SJSA1 (cell line): ENCODE data around the gene TRIM17. TPM values are rescaled to one million over a fixed set of nuclear protein-coding genes. Genes with fewer than 3 reads are reported as not detected.

ENCODE experiments used
- DNase-seq, 2 experiments: peaks; one replicate each; pipeline ENCODE4 v3.0.0-alpha.2; 2015 to 2020; ENCODE audit warnings: low spot score in 2 of 2, low read depth in 1 of 2
- H3K27ac ChIP-seq: fragments of 250-450 bp; sonication (Bioruptor Pico); 2 replicates; pipeline ENCODE4 v1.5.1; 2020; ENCODE audit warnings: mild to moderate bottlenecking, moderate library complexity
- H3K27me3 ChIP-seq: fragments of 250-450 bp; sonication (Bioruptor Pico); replicated peaks from 2 replicates; pipeline ENCODE4 v1.5.1; 2020; ENCODE audit warnings: mild to moderate bottlenecking, moderate library complexity
- H3K36me3 ChIP-seq: fragments of 250-450 bp; sonication (Bioruptor Pico); 2 replicates; pipeline ENCODE4 v1.5.1; 2020; ENCODE audit warnings: mild to moderate bottlenecking
- H3K4me1 ChIP-seq: fragments of 250-450 bp; sonication (Bioruptor Pico); replicated peaks from 2 replicates; pipeline ENCODE4 v1.6.1; 2021; ENCODE audit warnings: mild to moderate bottlenecking
- H3K4me3 ChIP-seq: fragments of 250-450 bp; sonication (Bioruptor Pico); 2 replicates; pipeline ENCODE4 v1.5.1; 2020; ENCODE audit warnings: mild to moderate bottlenecking
- H3K9me3 ChIP-seq: fragments of 250-450 bp; sonication (Bioruptor Pico); replicated peaks from 2 replicates; pipeline ENCODE4 v1.5.1; 2020; ENCODE audit warnings: mild to moderate bottlenecking
- total RNA-seq: library from RNA; depleted of rRNA; stranded (reverse); fragments of >200 nt; shearing (Covaris generic); gene quantifications from 2 replicates; pipeline ENCODE4 v1.2.3, GENCODE V29; 2014

TRIM17 gene
- total RNA-seq, 1 experiment from 2014 or later, result not detected

- no peak overlapping the region; the same call in 1 of the 2 replicates for H3K4me3 ChIP-seq
- no peaks in the 10 kb centered on the region for H3K27me3 ChIP-seq
These were observed 8.4 kb downstream of the TRIM17 start for GRCh38 chr1:228408041-228408868.

DNA sequence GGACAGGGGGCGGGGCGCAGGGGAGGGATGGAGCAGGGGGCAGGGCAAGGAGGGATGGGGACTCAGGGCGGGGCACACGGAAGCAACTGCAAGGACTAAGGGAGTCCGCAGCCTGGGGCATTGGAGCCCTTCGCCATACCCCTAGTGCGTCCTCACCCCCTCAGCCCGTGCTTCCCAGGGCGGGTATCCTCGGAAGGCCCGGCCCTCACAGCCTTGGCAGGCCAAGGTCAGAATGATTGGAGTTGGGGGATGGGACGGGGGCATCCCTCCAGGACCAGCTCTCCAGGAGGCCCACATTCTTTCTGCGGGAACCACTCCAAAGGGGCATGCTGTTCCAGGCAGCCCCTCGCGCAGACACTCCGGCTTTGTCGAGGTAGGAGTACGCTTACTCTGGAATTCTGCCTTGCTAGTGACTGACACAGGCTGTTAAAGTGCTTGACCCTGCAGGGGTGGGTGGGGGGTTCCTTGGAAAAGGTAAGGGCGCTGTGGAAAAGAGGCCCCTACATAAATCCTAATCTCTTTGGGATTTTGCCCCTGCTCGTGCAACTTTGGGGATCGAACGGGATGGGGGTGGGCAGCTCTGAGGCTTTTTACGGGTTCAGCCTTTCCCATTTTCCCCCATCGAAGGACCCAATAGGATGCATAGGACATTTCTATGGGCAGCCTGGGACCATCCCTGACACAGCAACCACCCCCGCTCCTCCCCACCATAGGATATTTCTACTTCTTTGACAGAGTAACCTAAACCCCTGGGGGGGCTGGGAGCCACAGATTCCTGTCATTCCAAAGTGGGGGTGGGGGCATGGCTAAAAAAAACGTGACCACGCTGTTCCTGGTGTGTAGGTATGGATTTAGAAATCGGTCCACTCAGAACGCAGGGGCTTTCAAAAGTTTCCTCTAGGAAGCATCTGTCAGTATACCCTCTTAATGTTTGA, 9.3 kb downstream of the TRIM17 start:
- peak overlapping the region; percentile 30; the same call in 1 of the 2 replicates for H3K27ac ChIP-seq

More at GRCh38 chr1:228408041-228408868, 8.4 kb downstream of the TRIM17 start:
- peaks cover 18% of the 10 kb centered on the region for H3K36me3 ChIP-seq
- H3K4me1 ChIP-seq, result peaks cover 15% of the 10 kb centered on the region
- H3K27ac ChIP-seq, result no peak overlapping the region
- DNase-seq, result no peak
- H3K9me3 ChIP-seq, result peaks cover 5% of the 10 kb centered on the region; the same call in 1 of the 2 replicates

GRCh38 chr1:228405979-228406228, 10.8 kb downstream of the TRIM17 start:
- no peak for DNase-seq
- H3K27me3 ChIP-seq, result no peaks in the 10 kb centered on the region
- H3K27ac ChIP-seq, result no peak overlapping the region
- H3K4me1 ChIP-seq, result peaks cover 15% of the 10 kb centered on the region
- peaks cover 34% of the 10 kb centered on the region for H3K36me3 ChIP-seq
- peaks cover 5% of the 10 kb centered on the region; the same call in 1 of the 2 replicates for H3K9me3 ChIP-seq
- peak overlapping the region; percentile 99 for H3K4me3 ChIP-seq

More for the DNA sequence above, 9.3 kb downstream of the TRIM17 start:
- peak in 1 of 2 experiments; percentile 57 for DNase-seq
- Histone ChIP-seq H3K4me3 (peak overlapping the region; percentile 99), H3K9me3 (peaks cover 5% of the 10 kb centered on the region; the same call in 1 of the 2 replicates), H3K27me3 (no peaks in the 10 kb centered on the region), H3K4me1 (peaks cover 15% of the 10 kb centered on the region), H3K36me3 (peaks cover 27% of the 10 kb centered on the region)

DNA sequence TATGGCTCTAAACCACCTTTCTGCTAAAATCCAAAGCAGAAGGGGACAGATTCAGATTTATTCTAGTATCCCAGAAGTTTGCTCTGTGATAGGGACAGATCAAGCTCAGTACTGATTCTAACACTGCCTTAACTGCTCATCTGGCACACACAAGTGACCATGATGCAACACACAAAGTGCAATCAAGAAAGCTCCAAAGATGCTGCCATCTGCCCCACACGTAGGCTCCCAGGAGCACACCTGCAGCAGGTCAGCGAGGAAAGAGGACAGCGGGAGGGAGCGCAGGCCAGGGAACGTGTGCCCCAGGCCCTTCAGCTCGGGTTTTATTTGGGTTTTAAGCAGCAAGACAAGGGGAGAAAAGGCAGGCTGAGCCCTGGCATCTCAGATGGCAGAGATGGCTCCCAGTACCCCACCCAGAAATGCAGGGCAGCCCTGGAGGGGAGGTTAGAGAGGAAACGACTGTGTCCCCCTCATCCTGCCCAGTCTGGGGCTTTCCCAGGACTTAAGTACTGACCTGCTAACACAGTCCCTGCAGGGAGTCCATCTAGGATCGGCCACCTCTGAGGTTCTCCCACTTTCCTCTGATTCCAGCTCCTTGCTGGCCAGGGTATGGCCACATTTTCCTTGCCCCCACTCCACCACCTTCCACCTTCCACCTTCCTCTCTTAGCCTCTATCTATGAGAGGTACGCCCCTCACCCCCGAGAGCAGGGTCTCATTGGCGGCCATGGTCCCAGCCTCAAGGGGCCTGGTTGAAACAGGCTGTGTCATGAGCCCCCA, 11.3 kb downstream of the TRIM17 start:
- Histone ChIP-seq H3K9me3 (peaks cover 5% of the 10 kb centered on the region; the same call in 1 of the 2 replicates), H3K27me3 (no peaks in the 10 kb centered on the region), H3K4me3 (peak overlapping the region; percentile 99), H3K27ac (no peak overlapping the region), H3K4me1 (peaks cover 15% of the 10 kb centered on the region), H3K36me3 (peaks cover 39% of the 10 kb centered on the region)
- no peak for DNase-seq

- Histone ChIP-seq H3K36me3 (peaks cover 44% of the 10 kb centered on the region), H3K4me1 (peaks cover 15% of the 10 kb centered on the region), H3K4me3 (no peak overlapping the region), H3K27ac (no peak overlapping the region), H3K27me3 (no peaks in the 10 kb centered on the region), H3K9me3 (peaks cover 5% of the 10 kb centered on the region; the same call in 1 of the 2 replicates)
- no peak for DNase-seq
These were observed 12.4 kb downstream of the TRIM17 start for GRCh38 chr1:228404107-228404720.

DNA sequence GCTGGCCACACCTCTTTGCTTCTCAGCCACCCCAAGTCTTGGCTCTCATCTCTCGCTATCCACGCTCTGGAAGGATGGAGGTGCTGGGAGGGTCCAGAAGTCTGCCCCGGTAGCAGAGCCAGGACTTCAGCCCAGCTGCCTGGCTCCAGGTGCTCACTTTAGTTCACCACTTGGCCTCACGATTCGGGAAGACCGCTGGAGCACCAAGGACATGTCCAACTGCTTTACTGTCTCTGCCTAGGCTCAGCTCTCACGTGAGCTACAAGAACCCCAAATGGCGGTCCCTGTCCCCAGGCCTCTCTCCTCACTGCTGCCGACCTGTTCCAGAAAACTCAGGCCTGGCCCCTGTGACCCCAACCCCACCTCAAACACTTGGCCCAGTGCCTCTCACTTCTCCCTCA, 13.4 kb downstream of the TRIM17 start:
- Histone ChIP-seq H3K4me1 (peaks cover 15% of the 10 kb centered on the region), H3K27me3 (no peaks in the 10 kb centered on the region), H3K27ac (no peak overlapping the region), H3K9me3 (peaks cover 5% of the 10 kb centered on the region; the same call in 1 of the 2 replicates), H3K36me3 (peaks cover 50% of the 10 kb centered on the region), H3K4me3 (no peak overlapping the region)
- DNase-seq, result no peak

DNA sequence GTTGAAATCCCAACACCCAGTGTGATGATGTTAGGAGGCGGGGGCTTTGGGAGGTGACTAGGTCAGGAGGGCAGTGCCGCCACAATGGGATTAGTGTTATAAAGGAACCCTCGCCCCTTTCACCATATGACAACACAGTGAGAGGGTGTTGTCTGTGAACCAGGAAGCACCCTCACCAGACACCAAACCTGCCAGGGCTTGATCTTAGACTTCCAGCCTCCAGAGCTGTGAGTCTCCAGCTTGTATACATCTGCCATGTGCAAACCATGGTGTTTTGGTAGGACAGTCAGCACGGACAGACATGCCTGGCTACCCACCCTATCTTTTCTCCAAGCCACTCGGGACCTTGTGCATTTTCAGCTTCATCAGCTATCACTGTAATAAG, 14.0 kb downstream of the TRIM17 start:
- no peak for DNase-seq
- H3K9me3 ChIP-seq, result peaks cover 5% of the 10 kb centered on the region; the same call in 1 of the 2 replicates
- H3K4me1 ChIP-seq, result peaks cover 14% of the 10 kb centered on the region
- H3K27ac ChIP-seq, result no peak overlapping the region
- peaks cover 55% of the 10 kb centered on the region for H3K36me3 ChIP-seq
- H3K4me3 ChIP-seq, result no peak overlapping the region
- H3K27me3 ChIP-seq, result no peaks in the 10 kb centered on the region

DNA sequence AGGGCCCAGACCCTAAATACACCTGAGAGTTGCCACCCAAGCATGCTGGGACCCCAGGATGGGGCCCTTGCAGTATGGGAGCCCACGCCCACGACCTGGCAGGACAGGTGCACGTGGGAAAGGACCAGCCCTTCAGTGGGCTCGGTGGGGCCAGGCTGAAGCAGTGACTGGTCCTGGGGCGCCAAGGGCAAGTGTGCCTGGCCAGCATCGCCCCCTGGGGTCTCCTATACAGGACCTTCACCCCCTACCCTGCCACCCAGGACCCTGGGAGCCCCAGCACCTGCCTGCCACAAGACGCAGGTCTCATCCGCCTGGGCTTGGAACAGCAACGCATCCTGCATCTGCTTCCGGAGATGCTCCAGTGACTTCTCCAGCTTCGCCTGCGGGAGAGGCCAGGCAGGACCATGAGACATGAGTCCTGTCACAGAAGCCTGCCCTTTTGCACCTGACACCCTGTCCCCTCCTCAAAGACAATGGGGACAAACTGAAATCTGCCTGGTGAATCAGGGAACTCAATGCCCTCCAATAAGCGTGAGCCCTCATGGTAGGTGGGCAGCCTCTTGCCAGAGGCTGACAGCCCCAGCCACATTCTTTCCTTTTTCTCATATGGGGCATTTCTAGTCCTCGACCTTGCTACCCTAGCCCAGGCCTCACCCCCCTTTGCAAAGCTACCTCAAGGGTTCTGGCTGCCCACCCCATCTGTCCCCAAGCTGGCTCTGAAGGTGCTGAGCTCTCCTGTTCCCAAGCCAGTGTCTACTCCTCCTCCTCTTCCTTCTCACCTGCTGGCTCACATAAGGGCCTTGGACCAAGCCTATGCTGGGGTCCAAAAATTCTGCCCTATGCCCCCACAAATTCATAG, 14.7 kb downstream of the TRIM17 start:
- no peak overlapping the region for H3K4me3 ChIP-seq
- no peaks in the 10 kb centered on the region for H3K27me3 ChIP-seq
- DNase-seq, result no peak
- H3K4me1 ChIP-seq, result peaks cover 8% of the 10 kb centered on the region
- peaks cover 5% of the 10 kb centered on the region; the same call in 1 of the 2 replicates for H3K9me3 ChIP-seq
- H3K36me3 ChIP-seq, result peaks cover 60% of the 10 kb centered on the region
- no peak overlapping the region for H3K27ac ChIP-seq

DNA sequence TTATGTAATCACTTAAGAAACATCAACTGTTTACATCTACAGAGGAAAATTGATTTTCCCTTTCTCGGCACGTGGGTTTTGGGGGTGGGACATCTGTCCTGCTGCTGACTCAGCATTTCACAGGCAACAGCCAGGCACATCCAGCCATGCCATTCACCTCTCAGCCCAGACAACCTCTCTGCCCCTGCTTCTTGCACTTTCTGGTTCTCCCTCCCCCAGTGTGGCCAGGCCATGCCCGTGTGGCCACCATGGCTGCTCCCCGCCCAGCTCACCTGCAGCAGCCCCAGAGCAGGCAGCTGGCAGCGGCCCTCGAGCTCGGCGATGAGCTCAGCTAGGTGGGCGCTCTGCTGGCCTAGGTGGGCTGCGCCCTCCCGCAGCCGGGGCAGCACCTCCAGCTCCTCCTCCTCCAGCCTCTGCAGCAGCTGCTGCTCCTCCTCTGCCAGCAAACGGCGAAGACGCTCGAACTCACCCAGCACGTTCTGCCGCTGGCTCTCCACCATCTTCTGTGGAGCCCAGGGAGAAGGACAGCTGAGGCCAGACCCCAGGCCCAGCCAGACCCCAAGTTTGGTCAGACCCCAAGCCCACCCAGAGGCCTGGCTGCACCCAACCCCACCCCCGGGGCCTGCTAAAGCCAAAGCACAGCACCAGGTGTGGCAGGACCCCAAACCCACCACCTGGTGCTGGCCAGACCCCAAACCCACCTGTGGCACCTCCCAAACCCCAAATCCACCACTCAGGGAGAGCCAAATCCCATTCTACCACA, 15.8 kb downstream of the TRIM17 start:
- no peaks in the 10 kb centered on the region for H3K27me3 ChIP-seq
- no peak overlapping the region for H3K4me3 ChIP-seq
- DNase-seq, result no peak
- H3K9me3 ChIP-seq, result no peaks in the 10 kb centered on the region
- peaks cover 65% of the 10 kb centered on the region for H3K36me3 ChIP-seq
- H3K4me1 ChIP-seq, result peaks cover 8% of the 10 kb centered on the region
- H3K27ac ChIP-seq, result no peak overlapping the region

DNA sequence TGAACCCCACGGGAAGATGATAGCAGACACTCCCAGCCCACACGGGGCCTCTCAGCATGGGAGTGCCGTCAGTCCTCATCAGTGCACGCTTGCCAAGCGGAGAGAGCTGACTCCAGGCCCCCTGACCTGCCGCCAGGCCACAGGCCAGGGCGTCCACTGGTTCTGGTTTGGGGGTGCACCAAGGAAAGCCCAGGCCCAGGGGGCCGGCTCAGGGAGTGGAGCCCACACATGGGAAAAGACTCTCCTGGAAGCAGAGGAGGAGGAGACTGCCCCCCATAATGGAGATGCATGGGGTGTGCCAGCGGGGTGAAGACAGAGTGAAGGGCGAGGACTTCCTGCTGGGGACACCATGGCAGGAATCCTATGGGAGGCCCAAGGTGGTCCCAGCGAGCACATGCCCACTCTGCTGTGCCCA, 16.4 kb downstream of the TRIM17 start:
- Histone ChIP-seq H3K27me3 (no peaks in the 10 kb centered on the region), H3K27ac (no peak overlapping the region), H3K9me3 (no peaks in the 10 kb centered on the region), H3K4me3 (no peak overlapping the region), H3K4me1 (peaks cover 4% of the 10 kb centered on the region), H3K36me3 (peaks cover 71% of the 10 kb centered on the region)
- no peak for DNase-seq

- Histone ChIP-seq H3K27me3 (no peaks in the 10 kb centered on the region), H3K27ac (no peak overlapping the region), H3K4me3 (no peak overlapping the region), H3K36me3 (peaks cover 77% of the 10 kb centered on the region), H3K4me1 (no peaks in the 10 kb centered on the region), H3K9me3 (no peaks in the 10 kb centered on the region)
- no peak for DNase-seq
These were observed 17.0 kb downstream of the TRIM17 start for GRCh38 chr1:228399531-228400236.
